HepG2 (cell line): ENCODE data around the gene FBXL22. TPM values are rescaled to one million over a fixed set of nuclear protein-coding genes. Genes with fewer than 3 reads are reported as not detected.

ENCODE experiments used
- BRF2 ChIP-seq: sonication (generic); formaldehyde crosslinking; IDR thresholded peaks from 2 replicates; pipeline ENCODE4 v1.8.1; 2022; ENCODE audit warnings: mild to moderate bottlenecking, missing genetic modification reagents
- CSRNP2 ChIP-seq: sonication (generic); formaldehyde crosslinking; conservative IDR thresholded peaks from 2 replicates; pipeline ENCODE4 v1.8.0; 2022; ENCODE audit warnings: low read depth, missing genetic modification reagents
- DPF2 ChIP-seq: sonication (generic); formaldehyde crosslinking; IDR thresholded peaks from 2 replicates; pipeline ENCODE4 v1.4.0; 2020; ENCODE audit warnings: mild to moderate bottlenecking, low read depth, missing genetic modification reagents, borderline replicate concordance
- DZIP1 ChIP-seq: sonication (generic); formaldehyde crosslinking; IDR thresholded peaks from 2 replicates; pipeline ENCODE4 v1.5.0; 2020; ENCODE audit warnings: mild to moderate bottlenecking, missing genetic modification reagents
- HDAC2 ChIP-seq: sonication (generic); formaldehyde crosslinking; IDR thresholded peaks from 2 replicates; pipeline ENCODE4 v1.4.0; 2020; ENCODE audit warnings: missing genetic modification reagents
- HNRNPLL ChIP-seq: fragments of 200-400 bp; formaldehyde crosslinking; IDR thresholded peaks from 2 replicates; pipeline ENCODE4 v1.6.1; 2017; ENCODE audit warnings: mild to moderate bottlenecking, low read depth, low read length; ENCODE audit not compliant: poor library complexity, severe bottlenecking
- HOXA3 ChIP-seq: sonication (generic); formaldehyde crosslinking; IDR thresholded peaks from 2 replicates; pipeline ENCODE4 v1.5.0; 2020; ENCODE audit warnings: missing genetic modification reagents
- KDM5A ChIP-seq: fragments of 200-600 bp; sonication (generic); IDR thresholded peaks from 2 replicates; pipeline ENCODE4 v1.7.0; 2018; ENCODE audit warnings: antibody characterized with exemption, mild to moderate bottlenecking, low read length, borderline replicate concordance
- MYNN ChIP-seq: sonication (generic); formaldehyde crosslinking; IDR thresholded peaks from 2 replicates; pipeline ENCODE4 v1.4.0; 2020; ENCODE audit warnings: mild to moderate bottlenecking, low read depth, missing genetic modification reagents
- NFE2 ChIP-seq: sonication (generic); formaldehyde crosslinking; IDR thresholded peaks from 2 replicates; pipeline ENCODE4 v1.4.0; 2020; ENCODE audit warnings: missing genetic modification reagents
- SOX13 ChIP-seq, 3 experiments: fragments of 450-650 bp in 1 of 3; sonication (generic) in 1 of 3; formaldehyde crosslinking in 1 of 3; IDR thresholded peaks in 2 of 3; conservative IDR thresholded peaks in 1 of 3; 2 replicates each; pipeline versions ENCODE4 v1.5.0 to v1.6.1; 2016 to 2020; ENCODE audit warnings: antibody characterized with exemption in 1 of 3, mild to moderate bottlenecking in 1 of 3, missing compliant biosample characterization in 1 of 3, missing genetic modification reagents in 1 of 3, moderate library complexity in 1 of 3
- SP5 ChIP-seq: IDR thresholded peaks from 2 replicates; pipeline ENCODE4 v1.6.1; 2016; ENCODE audit warnings: low read depth, borderline replicate concordance
- USF2 ChIP-seq, 2 experiments: sonication (generic) in 1 of 2; formaldehyde crosslinking in 1 of 2; IDR thresholded peaks; 2 replicates each; pipeline versions ENCODE4 v1.5.1 to v1.6.1; 2011 to 2020; ENCODE audit warnings: borderline replicate concordance in 1 of 2, low read depth in 1 of 2, low read length in 1 of 2, mild to moderate bottlenecking in 1 of 2, missing genetic modification reagents in 1 of 2, moderate library complexity in 1 of 2
- ZNF225 ChIP-seq: sonication (generic); formaldehyde crosslinking; IDR thresholded peaks from 2 replicates; pipeline ENCODE4 v1.4.0; 2020; ENCODE audit warnings: mild to moderate bottlenecking, missing genetic modification reagents
- ZNF296 ChIP-seq: sonication (generic); formaldehyde crosslinking; conservative IDR thresholded peaks from 2 replicates; pipeline ENCODE4 v1.5.0; 2020; ENCODE audit warnings: mild to moderate bottlenecking, missing genetic modification reagents
- ZNF557 ChIP-seq: sonication (generic); formaldehyde crosslinking; IDR thresholded peaks from 2 replicates; pipeline ENCODE4 v1.4.0; 2020; ENCODE audit warnings: missing genetic modification reagents
- ZNF768 ChIP-seq: sonication (generic); formaldehyde crosslinking; IDR thresholded peaks from 2 replicates; pipeline ENCODE4 v1.4.0; 2020; ENCODE audit warnings: missing genetic modification reagents
- polyA plus RNA-seq, 8 experiments: library from polyadenylated mRNA; depleted of rRNA in 3 of 8; stranded (reverse) in 7 of 8; unstranded in 1 of 8; fragments of >200 nt; fragmentation: Illumina TruSeq in 4 of 8; extraction: Trizol in 4 of 8; gene quantifications; 2 replicates each; pipeline versions ENCODE4 v1.2.1 to v1.2.3, GENCODE V29; 2011 to 2016; ENCODE audit warnings: low read depth in 4 of 8, missing spikeins in 1 of 8, mixed read lengths in 1 of 8; ENCODE audit not compliant: insufficient read depth in 1 of 8
- total RNA-seq, 5 experiments: library from RNA; depleted of rRNA; stranded (reverse); fragments of >200 nt; fragmentation: Illumina TruSeq; extraction: Trizol; gene quantifications; 2 replicates each; pipeline ENCODE4 v1.2.3, GENCODE V29; 2016; ENCODE audit warnings: low read depth in 1 of 5
- TF ChIP-seq, protein P1 (sequence below): sonication (generic); formaldehyde crosslinking; IDR thresholded peaks from 2 replicates; pipeline ENCODE4 v1.4.0; 2020; ENCODE audit warnings: missing genetic modification reagents, mild to moderate bottlenecking, borderline replicate concordance

Gene FBXL22
- total and polyA plus RNA-seq, 2 of the 13 experiments (the other 11 are each of a cell fraction or from before 2014, with no cell fraction given): 0.15 to 0.33 TPM

DNA sequence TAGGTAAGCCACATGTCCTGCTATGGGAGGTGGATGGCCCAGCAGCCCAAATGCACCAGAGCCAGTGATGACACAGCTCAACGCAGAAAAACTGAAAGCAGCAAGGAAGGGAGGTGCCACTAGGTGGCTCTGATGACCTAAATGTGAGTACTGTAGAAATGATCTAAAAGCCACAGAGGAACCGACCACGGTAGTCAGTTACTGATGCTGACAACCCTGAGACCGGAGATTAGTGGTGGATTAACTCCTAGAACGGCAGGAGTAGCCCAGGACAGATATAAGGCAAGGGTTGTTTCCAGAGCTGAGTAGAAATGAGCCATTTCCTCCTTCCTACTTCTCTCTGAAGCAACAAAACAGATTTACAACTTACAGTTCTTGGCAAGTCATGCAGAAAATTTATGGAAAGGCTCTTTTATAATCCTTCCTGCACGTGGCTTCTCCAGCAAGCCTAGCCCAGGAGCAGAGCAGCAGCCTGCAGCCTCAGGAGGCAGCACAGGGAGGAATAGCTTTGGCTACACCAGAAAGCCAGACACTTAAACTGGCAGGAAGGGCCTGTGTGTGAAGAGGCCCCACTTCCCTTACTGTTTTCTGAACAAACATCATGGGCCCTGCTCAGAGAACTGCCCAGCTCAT, 13.1 kb downstream of the FBXL22 start (continued):
- TF ChIP-seq BRF2 (CRISPR knock-in tag) (no peak), MYNN (CRISPR knock-in tag) (no peak), USF2 (IDR thresholded peaks at IDR 0.05; ENCODE audit: low read depth, low read length) (no peak), USF2 (CRISPR knock-in tag; IDR thresholded peaks at IDR 0.05; ENCODE audit: borderline replicate concordance) (no peak), SP5 (CRISPR knock-in tag) (no peak), SOX13 (IDR thresholded peaks at IDR 0.05) (no peak), SOX13 (CRISPR knock-in tag; conservative IDR thresholded peaks at IDR 0.05 in 1 of 2, IDR thresholded peaks at IDR 0.05 in 1 of 2) (no peak), ZNF557 (CRISPR knock-in tag) (no peak), ZNF768 (no peak), NFE2 (peak; percentile 27; the same call in 1 of the 2 replicates), HOXA3 (CRISPR knock-in tag) (no peak), CSRNP2 (CRISPR knock-in tag) (no peak), ZNF296 (no peak), DPF2 (CRISPR knock-in tag) (no peak), HNRNPLL (no peak), ZNF225 (CRISPR knock-in tag) (no peak), DZIP1 (CRISPR knock-in tag) (no peak), HDAC2 (peak; percentile 9; the same call in 1 of the 2 replicates), KDM5A (no peak)
- TF ChIP-seq, protein P1, sequence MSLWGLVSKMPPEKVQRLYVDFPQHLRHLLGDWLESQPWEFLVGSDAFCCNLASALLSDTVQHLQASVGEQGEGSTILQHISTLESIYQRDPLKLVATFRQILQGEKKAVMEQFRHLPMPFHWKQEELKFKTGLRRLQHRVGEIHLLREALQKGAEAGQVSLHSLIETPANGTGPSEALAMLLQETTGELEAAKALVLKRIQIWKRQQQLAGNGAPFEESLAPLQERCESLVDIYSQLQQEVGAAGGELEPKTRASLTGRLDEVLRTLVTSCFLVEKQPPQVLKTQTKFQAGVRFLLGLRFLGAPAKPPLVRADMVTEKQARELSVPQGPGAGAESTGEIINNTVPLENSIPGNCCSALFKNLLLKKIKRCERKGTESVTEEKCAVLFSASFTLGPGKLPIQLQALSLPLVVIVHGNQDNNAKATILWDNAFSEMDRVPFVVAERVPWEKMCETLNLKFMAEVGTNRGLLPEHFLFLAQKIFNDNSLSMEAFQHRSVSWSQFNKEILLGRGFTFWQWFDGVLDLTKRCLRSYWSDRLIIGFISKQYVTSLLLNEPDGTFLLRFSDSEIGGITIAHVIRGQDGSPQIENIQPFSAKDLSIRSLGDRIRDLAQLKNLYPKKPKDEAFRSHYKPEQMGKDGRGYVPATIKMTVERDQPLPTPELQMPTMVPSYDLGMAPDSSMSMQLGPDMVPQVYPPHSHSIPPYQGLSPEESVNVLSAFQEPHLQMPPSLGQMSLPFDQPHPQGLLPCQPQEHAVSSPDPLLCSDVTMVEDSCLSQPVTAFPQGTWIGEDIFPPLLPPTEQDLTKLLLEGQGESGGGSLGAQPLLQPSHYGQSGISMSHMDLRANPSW (CRISPR knock-in tag): no peak; the same call in 1 of the 2 replicates
